K562 (cell line): ENCODE measurements around the gene CENPH. TPM values are rescaled to one million over a fixed set of nuclear protein-coding genes. Genes with fewer than 3 reads are reported as not detected.

Experiments used
- ASH1L ChIP-seq: fragments of 450-650 bp; IDR thresholded peaks from 2 replicates; pipeline ENCODE4 v1.6.1; 2018; ENCODE audit warnings: borderline replicate concordance, mild to moderate bottlenecking, low read depth; ENCODE audit not compliant: partially characterized antibody
- BCOR ChIP-seq: fragments of 450-650 bp; IDR thresholded peaks from 2 replicates; pipeline ENCODE4 v1.6.1; 2016
- CCNT2 ChIP-seq: IDR thresholded peaks from 2 replicates; pipeline ENCODE4 v1.6.1; 2011; ENCODE audit warnings: borderline replicate concordance, low read depth, mild to moderate bottlenecking, moderate library complexity, mixed read lengths, low read length; ENCODE audit not compliant: insufficient read length; ENCODE audit errors: extremely low read depth
- CHD2 ChIP-seq: IDR thresholded peaks from 2 replicates; pipeline ENCODE4 v1.6.1; 2011; ENCODE audit warnings: low read depth, low read length
- CREM ChIP-seq: IDR thresholded peaks from 2 replicates; pipeline ENCODE4 v1.6.1; 2014; ENCODE audit warnings: antibody characterized with exemption, low read depth
- ELF1 ChIP-seq: fragments of 200-800 bp; sonication (Bioruptor generic); IDR thresholded peaks from 2 replicates; pipeline ENCODE4 v1.6.1; 2016; ENCODE audit warnings: missing genetic modification characterization, missing compliant biosample characterization
- FOXA3 ChIP-seq, 2 experiments: fragments of 450-650 bp in 1 of 2; sonication (generic) in 1 of 2; formaldehyde crosslinking; IDR thresholded peaks in 1 of 2; conservative IDR thresholded peaks in 1 of 2; 2 replicates each; pipeline versions ENCODE4 v1.4.0 to v1.8.0; 2020 to 2022; ENCODE audit warnings: mild to moderate bottlenecking in 2 of 2, missing genetic modification reagents in 1 of 2
- HLTF ChIP-seq: fragments of 450-650 bp; IDR thresholded peaks from 2 replicates; pipeline ENCODE4 v1.6.1; 2016
- HNRNPH1 ChIP-seq: fragments of 200-400 bp; formaldehyde crosslinking; optimal IDR thresholded peaks from 2 replicates; pipeline ENCODE3; 2017; ENCODE audit warnings: low read depth, mild to moderate bottlenecking, low read length, moderate library complexity
- HNRNPK ChIP-seq: fragments of 200-400 bp; formaldehyde crosslinking; IDR thresholded peaks from one replicate; pipeline ENCODE4 v1.6.1; 2018; ENCODE audit warnings: mild to moderate bottlenecking, low read depth, low read length; ENCODE audit not compliant: poor library complexity, severe bottlenecking
- KDM2B ChIP-seq: fragments of 250-450 bp; sonication (Bioruptor Pico); IDR thresholded peaks from 2 replicates; pipeline ENCODE4 v1.8.0; 2021; ENCODE audit warnings: mild to moderate bottlenecking, moderate library complexity
- L3MBTL2 ChIP-seq: fragments of 450-650 bp; IDR thresholded peaks from 2 replicates; pipeline ENCODE4 v1.6.1; 2016; ENCODE audit warnings: mild to moderate bottlenecking, moderate library complexity
- LARP7 ChIP-seq: fragments of 450-650 bp; IDR thresholded peaks from 2 replicates; pipeline ENCODE4 v1.6.1; 2016
- NR1H2 ChIP-seq: sonication (generic); formaldehyde crosslinking; IDR thresholded peaks from 2 replicates; pipeline ENCODE4 v1.4.0; 2020; ENCODE audit warnings: mild to moderate bottlenecking, missing genetic modification reagents
- SAFB2 ChIP-seq: fragments of 200-400 bp; formaldehyde crosslinking; IDR thresholded peaks from 2 replicates; pipeline ENCODE4 v1.6.1; 2018; ENCODE audit warnings: borderline replicate concordance, low read length, low read depth, moderate library complexity; ENCODE audit not compliant: severe bottlenecking
- SETDB1 ChIP-seq: IDR thresholded peaks from one replicate; pipeline ENCODE4 v1.6.1; 2012; ENCODE audit warnings: low read length, control low read depth, inconsistent platforms
- SRSF7 ChIP-seq: fragments of 200-400 bp; formaldehyde crosslinking; optimal IDR thresholded peaks from 2 replicates; pipeline ENCODE3; 2017; ENCODE audit warnings: mild to moderate bottlenecking, low read depth, low read length
- TAF7 ChIP-seq: fragments of 450-650 bp; IDR thresholded peaks from 2 replicates; pipeline ENCODE4 v1.6.1; 2016; ENCODE audit warnings: missing genetic modification characterization, missing compliant biosample characterization
- TEAD2 ChIP-seq: fragments of 450-650 bp; IDR thresholded peaks from 2 replicates; pipeline ENCODE4 v1.6.1; 2016; ENCODE audit warnings: missing genetic modification characterization, control low read depth, missing compliant biosample characterization
- ZFP36 ChIP-seq: fragments of 150-350 bp; IDR thresholded peaks from 2 replicates; pipeline ENCODE4 v1.6.1; 2018; ENCODE audit warnings: low read length, low read depth; ENCODE audit not compliant: partially characterized antibody
- ZNF134 ChIP-seq: fragments of 250-450 bp; sonication (Bioruptor Pico); conservative IDR thresholded peaks from 2 replicates; pipeline ENCODE4 v1.4.0; 2020
- ZNF197 ChIP-seq: fragments of 200-800 bp; sonication (Bioruptor generic); IDR thresholded peaks from 2 replicates; pipeline ENCODE4 v1.6.1; 2016; ENCODE audit warnings: low read depth, missing genetic modification characterization, missing compliant biosample characterization
- ZNF384 ChIP-seq: IDR thresholded peaks from 2 replicates; pipeline ENCODE4 v1.6.1; 2012; ENCODE audit warnings: low read depth, low read length, improper control_type of control experiment
- polyA plus RNA-seq, 8 experiments: library from polyadenylated mRNA; depleted of rRNA in 4 of 8; stranded (reverse) in 5 of 8; unstranded in 3 of 8; fragments of >200 nt; fragmentation: Nextera tagmentation in 2 of 8; fragmentation: Illumina TruSeq in 1 of 8; extraction: Ambion mirVana in 2 of 8; extraction: Trizol in 1 of 8; gene quantifications; 2 replicates each; pipeline versions ENCODE4 v1.2.1 to v1.2.3, GENCODE V29; 2011 to 2014; ENCODE audit warnings: inconsistent platforms in 1 of 8, missing spikeins in 1 of 8
- total RNA-seq, 7 experiments: library from RNA; depleted of rRNA in 6 of 7; stranded (reverse); fragments of >200 nt in 6 of 7; fragmentation: Illumina TruSeq in 2 of 7; extraction: Trizol in 2 of 7; gene quantifications; 2 replicates each; pipeline versions ENCODE4 v1.2.1 to v1.2.3, GENCODE V29; 2011 to 2021; ENCODE audit warnings: low replicate concordance in 1 of 7
- TF ChIP-seq, protein P1 (sequence below): sonication (generic); formaldehyde crosslinking; IDR thresholded peaks from 2 replicates; pipeline ENCODE4 v1.8.0; 2022; ENCODE audit warnings: mild to moderate bottlenecking, low read depth, missing genetic modification reagents
- TF ChIP-seq, protein P2 (sequence below): sonication (generic); formaldehyde crosslinking; IDR thresholded peaks from 2 replicates; pipeline ENCODE4 v1.9.0; 2022; ENCODE audit warnings: mild to moderate bottlenecking, missing genetic modification reagents
- TF ChIP-seq, protein P3 (sequence below): fragments of 450-650 bp; formaldehyde crosslinking; IDR thresholded peaks from 2 replicates; pipeline ENCODE4 v1.4.0; 2020; ENCODE audit warnings: mild to moderate bottlenecking, moderate library complexity

Gene CENPH
- total and polyA plus RNA-seq, 9 of the 15 experiments (the other 6 are each of a cell fraction or from before 2014, with no cell fraction given): 10.5 to 124 (median 74.9) TPM

DNA sequence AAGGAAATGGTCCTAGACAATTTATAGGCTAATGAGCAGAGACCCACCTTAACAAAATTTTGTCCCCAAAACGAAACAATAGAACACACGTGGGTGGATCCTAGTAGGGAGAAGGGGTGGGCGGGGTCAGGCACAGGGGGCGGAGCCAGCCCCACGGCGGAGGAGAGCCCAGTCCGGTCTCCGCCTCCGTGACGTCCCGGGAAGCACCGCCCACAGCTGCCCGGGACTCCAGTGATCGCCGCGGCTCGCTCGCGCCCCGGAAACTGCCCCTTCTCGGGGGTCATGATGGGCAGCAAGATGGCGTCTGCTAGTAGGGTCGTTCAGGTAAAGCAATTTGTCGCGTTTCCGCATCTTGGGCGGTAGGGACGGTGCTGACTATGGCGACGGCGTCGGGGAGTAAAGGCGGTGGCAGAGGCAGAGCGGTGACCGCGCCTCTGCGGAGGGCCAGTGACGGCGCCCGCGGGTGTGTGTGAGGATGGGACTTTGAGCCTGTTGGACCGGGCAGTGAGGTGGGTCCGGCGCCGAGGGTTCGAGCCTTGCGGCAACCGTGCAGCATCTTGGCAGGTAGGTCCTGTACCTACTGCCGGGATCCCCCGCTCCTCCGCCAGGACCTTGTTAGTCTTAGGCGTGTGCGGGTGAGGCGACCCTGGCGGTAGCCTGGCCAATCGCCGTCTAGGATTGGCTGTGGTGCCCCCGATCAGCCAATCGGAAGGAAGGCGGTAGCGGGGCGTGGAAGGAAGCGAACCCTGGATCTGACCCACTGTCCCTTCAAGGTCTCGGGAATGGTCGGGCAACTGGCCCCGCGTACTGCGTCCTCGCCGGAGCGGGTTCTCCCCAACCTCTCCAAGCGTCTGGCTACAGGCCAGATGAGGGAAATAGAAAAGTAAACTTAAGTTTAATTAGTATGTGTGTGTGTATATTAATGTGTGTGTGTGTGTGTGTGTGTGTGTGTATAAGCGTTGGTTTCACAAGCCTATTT is 28.5 kb downstream of the CENPH start (continued):
- TF ChIP-seq FOXA3 (CRISPR knock-in tag; conservative IDR thresholded peaks at IDR 0.05 in 1 of 2, IDR thresholded peaks at IDR 0.05 in 1 of 2) (peak in 1 of 2 experiments; percentile 69; a peak in 1 of 4 replicates), ASH1L (peak; percentile 65), SRSF7 (no peak), ELF1 (tag) (peak; percentile 60), ZFP36 (no peak), ZNF197 (no peak), HNRNPH1 (no peak), NR1H2 (CRISPR knock-in tag) (peak; percentile 74), BCOR (peak; percentile 36; the same call in 1 of the 2 replicates), HLTF (peak; percentile 30; the same call in 1 of the 2 replicates), ZNF384 (no peak), SAFB2 (no peak), CHD2 (peak; percentile 53), SETDB1 (no peak), L3MBTL2 (peak; percentile 69), CCNT2 (peak; percentile 20), CREM (peak; percentile 76), TAF7 (tag) (peak; percentile 82; the same call in 1 of the 2 replicates), ZNF134 (CRISPR knock-in tag) (no peak), KDM2B (CRISPR knock-in tag) (0 out of 2 replicates have a peak, but pooled peaks have one; percentile 6), TEAD2 (tag) (no peak), HNRNPK (no peak), LARP7 (peak; percentile 35; the same call in 1 of the 2 replicates)
- TF ChIP-seq, protein P1, sequence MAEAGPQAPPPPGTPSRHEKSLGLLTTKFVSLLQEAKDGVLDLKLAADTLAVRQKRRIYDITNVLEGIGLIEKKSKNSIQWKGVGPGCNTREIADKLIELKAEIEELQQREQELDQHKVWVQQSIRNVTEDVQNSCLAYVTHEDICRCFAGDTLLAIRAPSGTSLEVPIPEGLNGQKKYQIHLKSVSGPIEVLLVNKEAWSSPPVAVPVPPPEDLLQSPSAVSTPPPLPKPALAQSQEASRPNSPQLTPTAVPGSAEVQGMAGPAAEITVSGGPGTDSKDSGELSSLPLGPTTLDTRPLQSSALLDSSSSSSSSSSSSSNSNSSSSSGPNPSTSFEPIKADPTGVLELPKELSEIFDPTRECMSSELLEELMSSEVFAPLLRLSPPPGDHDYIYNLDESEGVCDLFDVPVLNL (CRISPR knock-in tag): peak; percentile 11; the same call in 1 of the 2 replicates
- TF ChIP-seq, protein P2, sequence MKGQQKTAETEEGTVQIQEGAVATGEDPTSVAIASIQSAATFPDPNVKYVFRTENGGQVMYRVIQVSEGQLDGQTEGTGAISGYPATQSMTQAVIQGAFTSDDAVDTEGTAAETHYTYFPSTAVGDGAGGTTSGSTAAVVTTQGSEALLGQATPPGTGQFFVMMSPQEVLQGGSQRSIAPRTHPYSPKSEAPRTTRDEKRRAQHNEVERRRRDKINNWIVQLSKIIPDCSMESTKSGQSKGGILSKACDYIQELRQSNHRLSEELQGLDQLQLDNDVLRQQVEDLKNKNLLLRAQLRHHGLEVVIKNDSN (CRISPR knock-in tag): peak; percentile 22; the same call in 1 of the 2 replicates
- TF ChIP-seq, protein P3, sequence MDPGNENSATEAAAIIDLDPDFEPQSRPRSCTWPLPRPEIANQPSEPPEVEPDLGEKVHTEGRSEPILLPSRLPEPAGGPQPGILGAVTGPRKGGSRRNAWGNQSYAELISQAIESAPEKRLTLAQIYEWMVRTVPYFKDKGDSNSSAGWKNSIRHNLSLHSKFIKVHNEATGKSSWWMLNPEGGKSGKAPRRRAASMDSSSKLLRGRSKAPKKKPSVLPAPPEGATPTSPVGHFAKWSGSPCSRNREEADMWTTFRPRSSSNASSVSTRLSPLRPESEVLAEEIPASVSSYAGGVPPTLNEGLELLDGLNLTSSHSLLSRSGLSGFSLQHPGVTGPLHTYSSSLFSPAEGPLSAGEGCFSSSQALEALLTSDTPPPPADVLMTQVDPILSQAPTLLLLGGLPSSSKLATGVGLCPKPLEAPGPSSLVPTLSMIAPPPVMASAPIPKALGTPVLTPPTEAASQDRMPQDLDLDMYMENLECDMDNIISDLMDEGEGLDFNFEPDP (CRISPR knock-in tag): no peak
